Rectal smooth muscle tissue (tissue), 1 donor: ENCODE results near the gene SLIT2.

Source experiments
- H3K27ac ChIP-seq: one replicate; pipeline ENCODE4 v1.7.0; 2013; ENCODE audit warnings: low read depth, low read length, inconsistent platforms
- H3K27me3 ChIP-seq: one replicate; pipeline ENCODE4 v1.7.0; 2013; ENCODE audit warnings: low read length; ENCODE audit not compliant: control insufficient read depth, insufficient read depth
- H3K36me3 ChIP-seq: one replicate; pipeline ENCODE4 v1.7.0; 2013; ENCODE audit warnings: low read length; ENCODE audit not compliant: control insufficient read depth, insufficient read depth
- H3K4me1 ChIP-seq: one replicate; pipeline ENCODE4 v1.7.0; 2013; ENCODE audit warnings: low read length; ENCODE audit not compliant: control insufficient read depth, insufficient read depth
- H3K4me3 ChIP-seq: one replicate; pipeline ENCODE4 v1.7.0; 2013; ENCODE audit warnings: low read length
- H3K9ac ChIP-seq: one replicate; pipeline ENCODE4 v1.7.0; 2013; ENCODE audit warnings: low read length

SLIT2 gene

GRCh38 chr4:20269320-20269719, 17.6 kb downstream of the SLIT2 start:
- H3K9ac ChIP-seq, result no peak overlapping the region
- no peak overlapping the region for H3K27ac ChIP-seq
- no peaks in the 10 kb centered on the region for H3K36me3 ChIP-seq
- no peaks in the 10 kb centered on the region for H3K4me1 ChIP-seq
- H3K4me3 ChIP-seq, result no peak overlapping the region
- no peaks in the 10 kb centered on the region for H3K27me3 ChIP-seq

DNA sequence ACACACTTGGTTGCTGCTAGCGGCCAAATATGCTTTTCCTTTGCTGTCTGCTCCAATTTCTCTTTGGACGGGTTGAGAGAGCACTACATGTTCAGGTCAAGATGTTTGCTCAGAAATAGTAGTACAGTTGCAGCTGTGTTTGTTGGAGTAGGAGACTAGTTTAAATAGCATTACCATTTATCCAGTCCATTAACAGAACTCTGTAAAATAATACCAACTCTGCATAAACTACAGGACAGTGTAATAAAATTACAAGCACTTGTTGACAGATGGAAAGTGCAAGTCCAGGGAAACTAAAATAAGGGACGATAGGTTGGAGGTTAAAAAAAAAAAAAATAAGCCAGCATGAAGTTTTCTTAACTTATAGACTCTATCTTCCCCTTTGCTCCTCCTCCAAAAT, 20.2 kb downstream of the SLIT2 start:
- H3K36me3 ChIP-seq, result no peaks in the 10 kb centered on the region
- H3K4me1 ChIP-seq, result no peaks in the 10 kb centered on the region
- no peak overlapping the region for H3K9ac ChIP-seq
- no peaks in the 10 kb centered on the region for H3K27me3 ChIP-seq
- H3K4me3 ChIP-seq, result no peak overlapping the region
- no peak overlapping the region for H3K27ac ChIP-seq

DNA sequence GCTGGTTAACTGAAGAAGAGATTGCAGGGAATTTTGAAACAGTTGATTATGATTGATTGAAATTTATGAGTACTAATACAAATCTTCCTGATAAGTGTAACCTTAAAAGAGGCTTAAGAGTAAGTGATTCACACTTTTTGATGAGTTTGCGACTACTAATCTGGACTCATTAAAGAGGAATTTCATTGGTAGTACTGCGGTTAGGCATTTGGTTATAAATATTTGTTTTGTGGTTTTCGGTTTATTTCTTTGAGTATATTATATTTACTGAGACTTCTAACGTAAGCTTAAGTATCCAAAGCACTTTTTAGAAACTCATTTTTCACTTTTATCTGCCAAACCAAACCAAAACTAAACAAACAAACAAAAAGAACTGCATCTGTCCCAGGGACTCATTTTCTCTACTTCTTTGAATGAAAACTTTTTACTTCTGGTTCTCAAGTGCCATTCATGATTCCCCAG, 20.7 kb downstream of the SLIT2 start:
- Histone ChIP-seq H3K27ac (no peak overlapping the region), H3K4me1 (no peaks in the 10 kb centered on the region), H3K9ac (no peak overlapping the region), H3K4me3 (no peak overlapping the region), H3K27me3 (no peaks in the 10 kb centered on the region), H3K36me3 (no peaks in the 10 kb centered on the region)

DNA sequence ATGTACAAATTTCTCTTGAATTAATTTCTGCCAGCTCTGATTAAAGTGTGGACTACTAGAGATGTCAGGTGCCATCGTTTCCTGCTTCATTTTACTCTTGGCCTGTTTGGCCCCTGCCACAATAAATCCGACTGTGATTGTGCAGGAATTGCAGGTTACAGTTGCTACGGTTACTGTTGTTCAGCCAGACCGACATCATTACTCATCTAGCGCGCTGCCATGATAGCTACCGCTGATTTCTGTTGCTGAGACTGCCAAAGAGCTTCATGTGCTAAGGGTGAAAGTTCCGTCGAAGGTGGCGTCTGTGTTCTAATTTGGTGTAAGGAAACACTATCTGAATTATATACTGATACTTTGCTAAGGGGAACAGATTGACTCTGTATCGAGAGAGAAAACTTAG, 22.1 kb downstream of the SLIT2 start:
- Histone ChIP-seq H3K4me3 (no peak overlapping the region), H3K9ac (no peak overlapping the region), H3K36me3 (no peaks in the 10 kb centered on the region), H3K27ac (no peak overlapping the region), H3K4me1 (no peaks in the 10 kb centered on the region), H3K27me3 (no peaks in the 10 kb centered on the region)

DNA sequence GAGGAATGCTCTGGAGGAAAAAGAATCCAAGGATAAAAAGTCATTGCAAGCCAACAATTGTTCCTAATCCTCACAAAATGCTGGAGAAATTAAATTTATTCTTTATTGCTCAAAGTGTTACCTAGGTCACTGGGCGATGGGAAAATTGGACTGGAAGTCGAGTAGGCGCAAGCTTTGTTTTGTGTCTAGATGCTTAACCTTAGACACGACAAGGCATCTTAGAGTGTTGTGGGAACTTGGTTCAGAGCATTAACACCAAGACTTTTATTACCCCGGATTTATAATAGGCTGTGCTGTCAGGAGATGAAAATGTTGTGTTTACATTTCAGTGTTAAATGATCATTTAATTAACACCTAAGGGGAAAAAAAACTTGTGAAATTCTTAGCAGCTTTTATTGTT, 25.1 kb downstream of the SLIT2 start:
- no peak overlapping the region for H3K27ac ChIP-seq
- H3K9ac ChIP-seq, result no peak overlapping the region
- no peaks in the 10 kb centered on the region for H3K4me1 ChIP-seq
- H3K36me3 ChIP-seq, result no peaks in the 10 kb centered on the region
- no peak overlapping the region for H3K4me3 ChIP-seq
- no peaks in the 10 kb centered on the region for H3K27me3 ChIP-seq

- H3K4me1 ChIP-seq, result no peaks in the 10 kb centered on the region
- no peak overlapping the region for H3K9ac ChIP-seq
- H3K27ac ChIP-seq, result no peak overlapping the region
- H3K36me3 ChIP-seq, result no peaks in the 10 kb centered on the region
- H3K27me3 ChIP-seq, result no peaks in the 10 kb centered on the region
- no peak overlapping the region for H3K4me3 ChIP-seq
These were observed 26.5 kb downstream of the SLIT2 start for GRCh38 chr4:20278195-20278594.

DNA sequence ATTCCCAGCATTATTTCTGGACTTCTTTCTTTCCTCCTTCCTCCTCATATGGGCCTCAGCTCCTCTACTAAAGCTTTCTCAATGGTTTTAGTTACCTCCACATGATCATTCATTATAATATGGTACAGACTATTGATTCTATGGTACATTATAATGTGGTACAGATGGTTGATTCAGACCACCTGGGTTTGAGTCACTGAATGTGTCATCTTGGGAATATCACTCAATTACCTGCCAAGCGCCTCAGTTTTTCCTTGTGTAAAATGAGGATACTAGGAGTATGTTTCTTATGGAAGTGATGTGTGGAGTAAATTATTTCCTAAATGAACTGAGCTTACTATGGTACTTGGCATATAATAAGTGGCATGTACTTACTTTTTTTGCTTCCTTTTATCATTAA, 27.7 kb downstream of the SLIT2 start:
- no peak overlapping the region for H3K9ac ChIP-seq
- H3K4me1 ChIP-seq, result no peaks in the 10 kb centered on the region
- H3K4me3 ChIP-seq, result no peak overlapping the region
- no peaks in the 10 kb centered on the region for H3K27me3 ChIP-seq
- H3K36me3 ChIP-seq, result no peaks in the 10 kb centered on the region
- no peak overlapping the region for H3K27ac ChIP-seq

DNA sequence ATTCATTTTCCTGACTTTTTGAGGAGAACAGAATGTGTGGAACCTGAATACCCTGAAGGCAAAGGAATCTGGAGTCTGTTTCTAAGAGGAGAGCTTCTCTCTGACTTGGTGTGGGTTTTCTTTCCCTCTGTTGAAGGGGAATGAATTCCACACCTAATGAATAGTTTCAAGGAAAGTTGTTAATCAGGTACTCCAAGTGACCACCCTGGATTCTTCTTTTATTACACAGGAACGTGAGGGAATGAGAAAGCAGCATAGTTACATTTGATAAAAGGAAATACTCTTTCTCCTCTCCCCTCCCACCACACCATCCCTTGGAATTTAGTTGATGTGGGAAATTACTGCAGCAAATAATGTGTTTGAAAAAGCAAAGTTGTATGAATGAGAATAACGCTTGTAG, 29.7 kb downstream of the SLIT2 start:
- Histone ChIP-seq H3K27me3 (no peaks in the 10 kb centered on the region), H3K4me3 (no peak overlapping the region), H3K27ac (no peak overlapping the region)

DNA sequence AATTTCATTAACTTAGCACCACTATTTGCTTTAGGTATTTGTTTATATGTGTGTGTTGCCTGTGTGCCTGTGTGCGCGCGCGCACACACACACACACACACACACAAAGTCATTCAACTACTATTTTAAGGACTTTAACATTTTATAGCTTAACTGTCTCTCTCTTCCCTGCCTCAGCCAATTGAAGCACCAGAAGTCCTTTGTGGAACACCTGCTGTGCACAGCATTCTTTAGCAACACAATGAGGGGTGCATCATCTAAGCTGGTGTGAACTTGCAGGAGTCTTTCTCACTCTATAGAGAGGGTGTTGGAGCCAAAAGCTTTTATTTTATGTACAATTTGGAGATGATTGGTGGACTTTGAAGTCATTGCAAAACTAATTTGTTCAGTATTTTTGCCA, 31.3 kb downstream of the SLIT2 start:
- no peak overlapping the region for H3K9ac ChIP-seq
- H3K4me1 ChIP-seq, result peaks cover 2% of the 10 kb centered on the region
- no peaks in the 10 kb centered on the region for H3K36me3 ChIP-seq
- H3K4me3 ChIP-seq, result no peak overlapping the region
- no peak overlapping the region for H3K27ac ChIP-seq
- no peaks in the 10 kb centered on the region for H3K27me3 ChIP-seq

More for the DNA sequence above, 29.7 kb downstream of the SLIT2 start:
- no peaks in the 10 kb centered on the region for H3K36me3 ChIP-seq
- no peak overlapping the region for H3K9ac ChIP-seq
- peaks cover 2% of the 10 kb centered on the region for H3K4me1 ChIP-seq

- no peak overlapping the region for H3K27ac ChIP-seq
- no peaks in the 10 kb centered on the region for H3K27me3 ChIP-seq
- no peaks in the 10 kb centered on the region for H3K36me3 ChIP-seq
- H3K9ac ChIP-seq, result no peak overlapping the region
- H3K4me3 ChIP-seq, result no peak overlapping the region
- H3K4me1 ChIP-seq, result peaks cover 2% of the 10 kb centered on the region
These were observed 33.3 kb downstream of the SLIT2 start for GRCh38 chr4:20284990-20285389.

DNA sequence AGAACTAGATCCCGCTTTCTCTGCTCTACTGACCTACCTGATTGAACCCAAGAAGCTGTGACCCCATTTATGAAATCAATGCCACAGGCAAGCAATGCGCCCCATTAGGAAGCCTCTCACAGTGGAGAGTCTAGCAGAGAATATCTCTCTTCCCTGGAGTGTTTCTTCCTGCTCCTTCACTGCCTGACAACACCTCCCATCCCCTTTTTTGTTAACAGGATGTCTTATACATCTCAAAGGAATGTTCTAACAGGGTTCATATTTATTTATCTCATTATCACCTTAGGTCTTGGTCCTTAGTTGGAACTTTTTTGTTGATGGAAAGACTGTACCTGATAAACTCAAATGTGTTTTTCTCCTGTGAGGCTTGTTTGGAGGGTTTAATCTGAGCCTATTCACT, 35.5 kb downstream of the SLIT2 start:
- Histone ChIP-seq H3K4me1 (peaks cover 2% of the 10 kb centered on the region), H3K36me3 (no peaks in the 10 kb centered on the region), H3K27ac (no peak overlapping the region), H3K4me3 (no peak overlapping the region), H3K9ac (no peak overlapping the region), H3K27me3 (no peaks in the 10 kb centered on the region)

- peaks cover 2% of the 10 kb centered on the region for H3K4me1 ChIP-seq
- no peaks in the 10 kb centered on the region for H3K27me3 ChIP-seq
- H3K27ac ChIP-seq, result no peak overlapping the region
- H3K9ac ChIP-seq, result no peak overlapping the region
- no peak overlapping the region for H3K4me3 ChIP-seq
- H3K36me3 ChIP-seq, result no peaks in the 10 kb centered on the region
These were observed 36.4 kb downstream of the SLIT2 start for GRCh38 chr4:20288047-20288650.

DNA sequence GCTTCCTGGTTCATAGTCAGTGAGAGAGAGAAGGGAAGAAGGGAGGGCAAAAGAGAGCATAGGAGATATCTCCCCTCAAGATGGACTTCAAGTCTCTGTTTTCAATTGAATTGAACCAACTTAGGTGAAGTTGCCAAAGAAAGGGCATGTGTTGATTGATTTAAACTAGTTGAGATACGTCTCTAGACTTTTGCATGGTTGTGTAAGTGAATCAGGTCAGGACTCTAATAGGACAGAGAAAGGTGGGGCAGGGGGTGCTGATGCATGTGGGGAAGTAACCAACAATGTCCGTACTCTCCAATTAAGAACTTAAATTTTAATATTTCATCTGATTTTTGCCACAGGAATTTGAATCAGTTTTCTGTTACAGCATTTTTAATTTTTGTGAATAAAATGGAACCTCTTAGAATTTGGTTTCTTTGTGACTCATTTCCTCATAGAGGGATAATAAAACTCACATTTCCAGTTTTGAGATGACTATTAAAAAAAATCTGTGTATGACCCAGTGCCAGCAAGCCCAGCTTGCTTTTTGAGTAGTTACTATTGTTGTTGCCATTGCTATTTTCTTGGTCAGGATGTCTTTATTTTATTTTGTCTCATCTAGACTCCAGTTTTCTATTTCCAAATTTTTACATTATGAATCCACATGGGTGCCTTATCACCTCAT, 37.3 kb downstream of the SLIT2 start:
- Histone ChIP-seq H3K9ac (no peak overlapping the region), H3K36me3 (no peaks in the 10 kb centered on the region), H3K4me1 (peaks cover 2% of the 10 kb centered on the region), H3K27me3 (no peaks in the 10 kb centered on the region), H3K4me3 (no peak overlapping the region), H3K27ac (no peak overlapping the region)
